Activated naive CD4-positive, alpha-beta T cell treated with anti-CD3 and anti-CD28 coated beads for 36 hours (primary cell): ENCODE results near the gene HMGCR. TPM values are rescaled to one million over a fixed set of nuclear protein-coding genes. Genes with fewer than 3 reads are reported as not detected.
A peak's percentile ranks its signal among the peaks of the same experiment; 100 is the strongest.
"Not testable (repeated sequence)": the region's sequence is repeated elsewhere in the genome, so short reads cannot be mapped to it uniquely, and the experiment has no call there.

Experiments
- CTCF ChIA-PET: fragments of 350-600 bp; sonication (Branson Sonifier 250); formaldehyde crosslinking; loops from one replicate; lab custom pipeline; 2021; ENCODE audit warnings: antibody characterized with exemption; lab: Charles Lee
- DNase-seq: peaks from one replicate; pipeline ENCODE4 v3.0.0-alpha.2; 2020
- H3K27ac Mint-ChIP-seq: one replicate; pipeline ENCODE4 v1.8.0; 2021; ENCODE audit warnings: mild to moderate bottlenecking, mixed read lengths
- H3K27me3 Mint-ChIP-seq: one replicate; pipeline ENCODE4 v1.8.0; 2021; ENCODE audit warnings: low read depth, mixed read lengths
- H3K36me3 Mint-ChIP-seq: one replicate; pipeline ENCODE4 v1.8.0; 2021; ENCODE audit warnings: low read depth, mixed read lengths
- H3K4me1 Mint-ChIP-seq: one replicate; pipeline ENCODE4 v1.8.0; 2021; ENCODE audit warnings: low read depth, mixed read lengths
- H3K4me3 Mint-ChIP-seq: one replicate; pipeline ENCODE4 v1.8.0; 2021; ENCODE audit warnings: mild to moderate bottlenecking, moderate library complexity, mixed read lengths
- H3K9me3 Mint-ChIP-seq: one replicate; pipeline ENCODE4 v1.8.0; 2021; ENCODE audit warnings: mixed read lengths
- intact Hi-C: fragments of 100-400 bp; cut with micrococcal nuclease; formaldehyde crosslinking; loops from one replicate; pipeline ENCODE4 v1.15.1; 2023
- total RNA-seq, 2 experiments: library from RNA; stranded (reverse); gene quantifications; one replicate each; pipeline ENCODE4 v1.2.3, GENCODE V29; 2021

HMGCR gene
- total RNA-seq, 2 experiments from 2014 or later = 61.7 to 67.5 TPM

- H3K27ac Mint-ChIP-seq = no peak overlapping the region
- H3K9me3 Mint-ChIP-seq = no peaks in the 10 kb centered on the region
- CTCF ChIA-PET = interaction anchor here (0.8 to 1.4 kb wide), 6 partner anchors 9 to 376 kb away, joined by 3 to 6 read pairs (median 3); no protein-coding TSS in a partner anchor
- H3K4me1 Mint-ChIP-seq = peaks cover 4% of the 10 kb centered on the region
- no peak overlapping the region for H3K4me3 Mint-ChIP-seq
- no peaks in the 10 kb centered on the region for H3K27me3 Mint-ChIP-seq
- no peaks in the 10 kb centered on the region for H3K36me3 Mint-ChIP-seq
- DNase-seq = no peak
- intact Hi-C loops = no loop called here
Observed at GRCh38 chr5:75330404-75330803, 6.6 kb upstream of the HMGCR start.

- Mint-ChIP-seq H3K27me3 (no peaks in the 10 kb centered on the region), H3K36me3 (no peaks in the 10 kb centered on the region), H3K9me3 (no peaks in the 10 kb centered on the region), H3K27ac (no peak overlapping the region), H3K4me1 (no peaks in the 10 kb centered on the region), H3K4me3 (no peak overlapping the region)
- no peak for DNase-seq
- intact Hi-C loops = no loop called here
- CTCF ChIA-PET = interaction anchor here (0.8 to 1.4 kb wide), 3 partner anchors 10 to 375 kb away, joined by 3 to 6 read pairs (median 3); no protein-coding TSS in a partner anchor
Observed at GRCh38 chr5:75331095-75332090, 5.6 kb upstream of the HMGCR start.

- CTCF ChIA-PET, H3K4me3 Mint-ChIP-seq, H3K9me3 Mint-ChIP-seq, H3K27ac Mint-ChIP-seq, intact Hi-C loops, H3K4me1 Mint-ChIP-seq, H3K36me3 Mint-ChIP-seq, DNase-seq, H3K27me3 Mint-ChIP-seq: not testable (repeated sequence)
Observed at GRCh38 chr5:75333759-75334158, 3.3 kb upstream of the HMGCR start.

GRCh38 chr5:75334413-75334812 is 2.6 kb upstream of the HMGCR start:
- CTCF ChIA-PET, intact Hi-C loops, H3K4me3 Mint-ChIP-seq, H3K27ac Mint-ChIP-seq, DNase-seq, H3K36me3 Mint-ChIP-seq, H3K9me3 Mint-ChIP-seq, H3K27me3 Mint-ChIP-seq: not testable (repeated sequence)
- peaks cover 14% of the 10 kb centered on the region for H3K4me1 Mint-ChIP-seq

GRCh38 chr5:75335486-75335885 is 1.5 kb upstream of the HMGCR start:
- Mint-ChIP-seq H3K9me3 (no peaks in the 10 kb centered on the region), H3K4me3 (no peak overlapping the region), H3K27me3 (no peaks in the 10 kb centered on the region), H3K4me1 (peaks cover 24% of the 10 kb centered on the region), H3K27ac (no peak overlapping the region), H3K36me3 (peaks cover 11% of the 10 kb centered on the region)
- DNase-seq = no peak
- CTCF ChIA-PET = no interaction called here
- intact Hi-C loops = no loop called here

GRCh38 chr5:75335952-75336614 is 937 bp upstream of the HMGCR start:
- intact Hi-C loops = loop anchor here (1.0 to 2.0 kb wide), 6 partner anchors 11 to 1211 kb away; partner anchors contain the start of genes ANKRD31, FAM169A, GFM2 and NSA2
- no peak overlapping the region for H3K4me3 Mint-ChIP-seq
- DNase-seq = no peak
- no peaks in the 10 kb centered on the region for H3K9me3 Mint-ChIP-seq
- CTCF ChIA-PET = interaction anchor here (1.0 to 1.9 kb wide), 4 partner anchors 15 to 286 kb away, joined by 4 to 17 read pairs (median 6); partner anchors contain the start of gene ANKRD31
- H3K27me3 Mint-ChIP-seq = no peaks in the 10 kb centered on the region
- H3K4me1 Mint-ChIP-seq = peaks cover 29% of the 10 kb centered on the region
- peaks cover 13% of the 10 kb centered on the region for H3K36me3 Mint-ChIP-seq
- no peak overlapping the region for H3K27ac Mint-ChIP-seq

- peaks cover 13% of the 10 kb centered on the region for H3K36me3 Mint-ChIP-seq
- H3K9me3 Mint-ChIP-seq = no peaks in the 10 kb centered on the region
- peaks cover 40% of the 10 kb centered on the region for H3K4me1 Mint-ChIP-seq
- intact Hi-C loops = loop anchor here (1.0 to 2.0 kb wide), 9 partner anchors 174 to 1209 kb away; partner anchors contain the start of genes CERT1, FAM169A, GFM2 and NSA2
- DNase-seq = peak; percentile 40
- CTCF ChIA-PET = interaction anchor here (0.6 to 1.9 kb wide), 8 partner anchors 8 to 416 kb away, joined by 3 to 17 read pairs (median 4); partner anchors contain the start of genes ANKRD31 and GCNT4
- H3K27me3 Mint-ChIP-seq = no peaks in the 10 kb centered on the region
- no peak overlapping the region for H3K27ac Mint-ChIP-seq
- no peak overlapping the region for H3K4me3 Mint-ChIP-seq
Observed at GRCh38 chr5:75337366-75338021, 474 bp downstream of the HMGCR start.

- Mint-ChIP-seq H3K27ac (peak overlapping the region; percentile 33), H3K4me3 (no peak overlapping the region), H3K27me3 (no peaks in the 10 kb centered on the region), H3K4me1 (peaks cover 44% of the 10 kb centered on the region), H3K36me3 (peaks cover 13% of the 10 kb centered on the region), H3K9me3 (no peaks in the 10 kb centered on the region)
- intact Hi-C loops = no loop called here
- DNase-seq = no peak
- CTCF ChIA-PET = interaction anchor here (0.6 kb wide), 2 partner anchors 186 to 288 kb away, joined by 3 to 4 read pairs; no protein-coding TSS in a partner anchor
Observed at GRCh38 chr5:75338408-75338807, 1.4 kb downstream of the HMGCR start.

GRCh38 chr5:75340714-75341478 is 3.9 kb downstream of the HMGCR start:
- no peak overlapping the region for H3K4me3 Mint-ChIP-seq
- peaks cover 44% of the 10 kb centered on the region for H3K4me1 Mint-ChIP-seq
- intact Hi-C loops = no loop called here
- CTCF ChIA-PET = interaction anchor here (0.6 to 1.0 kb wide), 3 partner anchors 25 to 416 kb away, joined by 3 to 4 read pairs (median 3); no protein-coding TSS in a partner anchor
- H3K36me3 Mint-ChIP-seq = peaks cover 23% of the 10 kb centered on the region
- H3K27me3 Mint-ChIP-seq = no peaks in the 10 kb centered on the region
- no peak for DNase-seq
- H3K27ac Mint-ChIP-seq = no peak overlapping the region
- no peaks in the 10 kb centered on the region for H3K9me3 Mint-ChIP-seq

- no peak for DNase-seq
- Mint-ChIP-seq H3K4me3 (no peak overlapping the region), H3K9me3 (no peaks in the 10 kb centered on the region), H3K4me1 (peaks cover 44% of the 10 kb centered on the region), H3K27ac (no peak overlapping the region), H3K36me3 (peaks cover 27% of the 10 kb centered on the region), H3K27me3 (no peaks in the 10 kb centered on the region)
- intact Hi-C loops = no loop called here
- CTCF ChIA-PET = interaction anchor here (1.0 kb wide), 1 partner anchor 24 kb away, joined by 3 read pairs; no protein-coding TSS in a partner anchor
Observed at GRCh38 chr5:75341934-75342333, 4.9 kb downstream of the HMGCR start.

- intact Hi-C loops = no loop called here
- peaks cover 43% of the 10 kb centered on the region for H3K4me1 Mint-ChIP-seq
- H3K4me3 Mint-ChIP-seq = no peak overlapping the region
- H3K27ac Mint-ChIP-seq = no peak overlapping the region
- H3K36me3 Mint-ChIP-seq = peaks cover 29% of the 10 kb centered on the region
- H3K9me3 Mint-ChIP-seq = no peaks in the 10 kb centered on the region
- DNase-seq = no peak
- H3K27me3 Mint-ChIP-seq = no peaks in the 10 kb centered on the region
- CTCF ChIA-PET = no interaction called here
Observed at GRCh38 chr5:75342836-75343235, 5.8 kb downstream of the HMGCR start.
